SK-N-SH treated with all-trans-retinoic acid at 6 μM for 48 hours (cell line): Measurements from ENCODE around the gene FOXN4.

Experiments used
- ATAC-seq: fragments of 200-7000 bp; cut with Tn5 transposase; 3 replicates; pipeline ENCODE4 v1.9.1; 2020; ENCODE audit warnings: mild to moderate bottlenecking, moderate library complexity
- ARNTL ChIP-seq: fragments of 450-650 bp; formaldehyde crosslinking; IDR thresholded peaks from 2 replicates; pipeline ENCODE4 v1.5.0; 2020; ENCODE audit warnings: low read depth, mild to moderate bottlenecking, moderate library complexity, borderline replicate concordance
- BACH2 ChIP-seq: fragments of 250-450 bp; sonication (Bioruptor Pico); IDR thresholded peaks from 2 replicates; pipeline ENCODE4 v1.9.0; 2021; ENCODE audit warnings: mild to moderate bottlenecking, borderline replicate concordance
- CSDC2 ChIP-seq: fragments of 250-450 bp; sonication (Bioruptor Pico); IDR thresholded peaks from 2 replicates; pipeline ENCODE4 v1.5.0; 2020; ENCODE audit warnings: mild to moderate bottlenecking, moderate library complexity
- GLIS3 ChIP-seq: fragments of 250-450 bp; sonication (Bioruptor Pico); IDR thresholded peaks from 2 replicates; pipeline ENCODE4 v1.5.0; 2020; ENCODE audit warnings: mild to moderate bottlenecking, moderate library complexity
- ISL1 ChIP-seq: fragments of 250-450 bp; sonication (Bioruptor Pico); IDR thresholded peaks from 2 replicates; pipeline ENCODE4 v2.1.2; 2022; ENCODE audit warnings: mild to moderate bottlenecking, moderate library complexity
- OSR1 ChIP-seq: fragments of 250-450 bp; sonication (Bioruptor Pico); IDR thresholded peaks from 2 replicates; pipeline ENCODE4 v1.8.0; 2022; ENCODE audit warnings: moderate library complexity, mild to moderate bottlenecking, inconsistent platforms
- PPARA ChIP-seq: fragments of 250-450 bp; sonication (Bioruptor Pico); IDR thresholded peaks from 2 replicates; pipeline ENCODE4 v1.5.0; 2020; ENCODE audit warnings: mild to moderate bottlenecking, borderline replicate concordance
- RARB ChIP-seq: fragments of 250-450 bp; sonication (Bioruptor Pico); IDR thresholded peaks from 2 replicates; pipeline ENCODE4 v1.8.0; 2021; ENCODE audit warnings: mild to moderate bottlenecking, moderate library complexity
- SNAI2 ChIP-seq: fragments of 250-450 bp; sonication (Bioruptor Pico); IDR thresholded peaks from 2 replicates; pipeline ENCODE4 v1.5.0; 2020; ENCODE audit warnings: mild to moderate bottlenecking, moderate library complexity
- TCF4 ChIP-seq: fragments of 250-450 bp; sonication (Bioruptor Pico); IDR thresholded peaks from 2 replicates; pipeline ENCODE4 v1.8.0; 2021; ENCODE audit warnings: mild to moderate bottlenecking, moderate library complexity, borderline replicate concordance
- TOX ChIP-seq: fragments of 250-450 bp; sonication (Bioruptor Pico); IDR thresholded peaks from 2 replicates; pipeline ENCODE4 v1.8.0; 2021; ENCODE audit warnings: mild to moderate bottlenecking, moderate library complexity, borderline replicate concordance
- ZC3H10 ChIP-seq: fragments of 250-450 bp; sonication (Bioruptor Pico); IDR thresholded peaks from 2 replicates; pipeline ENCODE4 v1.5.1; 2021; ENCODE audit warnings: mild to moderate bottlenecking, moderate library complexity
- ZFP3 ChIP-seq: fragments of 250-450 bp; sonication (Bioruptor Pico); IDR thresholded peaks from 2 replicates; pipeline ENCODE4 v1.5.0; 2020; ENCODE audit warnings: mild to moderate bottlenecking, moderate library complexity
- ZFP30 ChIP-seq: fragments of 450-650 bp; formaldehyde crosslinking; IDR thresholded peaks from 2 replicates; pipeline ENCODE4 v1.5.0; 2022; ENCODE audit warnings: mild to moderate bottlenecking, moderate library complexity
- ZNF8 ChIP-seq: fragments of 450-650 bp; formaldehyde crosslinking; IDR thresholded peaks from 2 replicates; pipeline ENCODE4 v1.5.0; 2020; ENCODE audit warnings: mild to moderate bottlenecking, moderate library complexity
- TF ChIP-seq, protein P1 (sequence below): fragments of 250-450 bp; sonication (Bioruptor Pico); IDR thresholded peaks from 2 replicates; pipeline ENCODE4 v1.8.0; 2021; ENCODE audit warnings: low read depth, mild to moderate bottlenecking, moderate library complexity, borderline replicate concordance
- TF ChIP-seq, protein P2 (sequence below): fragments of 250-450 bp; sonication (Bioruptor Pico); IDR thresholded peaks from 2 replicates; pipeline ENCODE4 v1.5.1; 2020; ENCODE audit warnings: low read depth, mild to moderate bottlenecking, moderate library complexity
- TF ChIP-seq, protein P3 (sequence below): fragments of 250-450 bp; sonication (Bioruptor Pico); IDR thresholded peaks from 2 replicates; pipeline ENCODE4 v1.5.1; 2021; ENCODE audit warnings: mild to moderate bottlenecking, moderate library complexity
- TF ChIP-seq, protein P4 (sequence below): fragments of 250-450 bp; sonication (Bioruptor Pico); IDR thresholded peaks from 2 replicates; pipeline ENCODE4 v1.8.0; 2020; ENCODE audit warnings: mild to moderate bottlenecking, moderate library complexity, borderline replicate concordance

FOXN4 gene

DNA sequence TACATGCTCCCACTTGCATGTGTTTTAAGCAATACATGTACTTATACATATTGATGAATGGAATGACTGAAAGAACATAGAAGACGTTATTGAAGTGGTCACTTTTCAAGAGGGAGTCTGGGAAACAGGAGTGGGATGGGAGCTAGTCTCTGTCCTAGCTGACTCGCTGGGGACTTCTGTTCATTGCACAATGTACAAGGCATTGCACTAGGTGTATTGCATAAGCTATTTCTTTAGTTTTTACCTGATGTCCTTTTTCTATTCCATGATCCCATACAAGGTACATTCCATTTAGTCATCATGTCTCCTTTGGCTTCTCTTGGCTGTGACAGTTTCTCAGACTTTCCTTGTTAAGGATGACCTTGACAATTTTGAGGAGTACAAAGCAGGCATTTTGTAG, 34.6 kb upstream of the FOXN4 start (continued):
- TF ChIP-seq, protein P1, sequence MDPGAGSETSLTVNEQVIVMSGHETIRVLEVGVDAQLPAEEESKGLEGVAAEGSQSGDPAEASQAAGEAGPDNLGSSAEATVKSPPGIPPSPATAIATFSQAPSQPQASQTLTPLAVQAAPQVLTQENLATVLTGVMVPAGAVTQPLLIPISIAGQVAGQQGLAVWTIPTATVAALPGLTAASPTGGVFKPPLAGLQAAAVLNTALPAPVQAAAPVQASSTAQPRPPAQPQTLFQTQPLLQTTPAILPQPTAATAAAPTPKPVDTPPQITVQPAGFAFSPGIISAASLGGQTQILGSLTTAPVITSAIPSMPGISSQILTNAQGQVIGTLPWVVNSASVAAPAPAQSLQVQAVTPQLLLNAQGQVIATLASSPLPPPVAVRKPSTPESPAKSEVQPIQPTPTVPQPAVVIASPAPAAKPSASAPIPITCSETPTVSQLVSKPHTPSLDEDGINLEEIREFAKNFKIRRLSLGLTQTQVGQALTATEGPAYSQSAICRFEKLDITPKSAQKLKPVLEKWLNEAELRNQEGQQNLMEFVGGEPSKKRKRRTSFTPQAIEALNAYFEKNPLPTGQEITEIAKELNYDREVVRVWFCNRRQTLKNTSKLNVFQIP, result no peak
- no peak for TF ChIP-seq RARB (CRISPR knock-in tag)

DNA sequence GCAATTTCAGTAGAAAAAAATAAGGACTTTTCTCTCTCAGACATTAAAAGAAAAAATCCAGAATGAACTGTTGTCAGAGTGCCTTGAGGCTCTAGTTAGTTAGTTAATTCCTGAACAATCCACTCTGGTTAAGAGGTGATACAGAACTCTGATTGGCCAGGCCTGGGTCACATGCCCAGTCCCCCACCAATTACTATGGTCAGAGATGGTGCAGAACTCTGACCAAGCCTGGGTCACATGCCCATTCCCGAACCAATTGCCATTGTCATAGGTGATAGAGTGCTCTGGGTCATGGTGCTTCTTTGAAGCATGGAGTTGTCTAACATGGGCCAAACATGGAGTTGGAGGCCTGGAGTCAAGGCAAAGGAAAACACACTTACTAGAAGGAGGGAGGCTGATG, 27.5 kb upstream of the FOXN4 start:
- ATAC-seq, result no peak
- TF ChIP-seq CSDC2 (CRISPR knock-in tag) (no peak), ARNTL (CRISPR knock-in tag) (no peak), ZC3H10 (CRISPR knock-in tag) (no peak), GLIS3 (no peak), ZFP30 (CRISPR knock-in tag) (no peak), TOX (CRISPR knock-in tag) (no peak), ZNF8 (CRISPR knock-in tag) (no peak), SNAI2 (CRISPR knock-in tag) (no peak), OSR1 (CRISPR knock-in tag) (no peak), BACH2 (CRISPR knock-in tag) (no peak), ISL1 (CRISPR knock-in tag) (no peak), TCF4 (CRISPR knock-in tag) (no peak)
- TF ChIP-seq, protein P1, result no peak
- TF ChIP-seq, protein P2, sequence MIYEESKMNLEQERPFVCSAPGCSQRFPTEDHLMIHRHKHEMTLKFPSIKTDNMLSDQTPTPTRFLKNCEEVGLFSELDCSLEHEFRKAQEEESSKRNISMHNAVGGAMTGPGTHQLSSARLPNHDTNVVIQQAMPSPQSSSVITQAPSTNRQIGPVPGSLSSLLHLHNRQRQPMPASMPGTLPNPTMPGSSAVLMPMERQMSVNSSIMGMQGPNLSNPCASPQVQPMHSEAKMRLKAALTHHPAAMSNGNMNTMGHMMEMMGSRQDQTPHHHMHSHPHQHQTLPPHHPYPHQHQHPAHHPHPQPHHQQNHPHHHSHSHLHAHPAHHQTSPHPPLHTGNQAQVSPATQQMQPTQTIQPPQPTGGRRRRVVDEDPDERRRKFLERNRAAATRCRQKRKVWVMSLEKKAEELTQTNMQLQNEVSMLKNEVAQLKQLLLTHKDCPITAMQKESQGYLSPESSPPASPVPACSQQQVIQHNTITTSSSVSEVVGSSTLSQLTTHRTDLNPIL (CRISPR knock-in tag), result no peak
- TF ChIP-seq, protein P3, sequence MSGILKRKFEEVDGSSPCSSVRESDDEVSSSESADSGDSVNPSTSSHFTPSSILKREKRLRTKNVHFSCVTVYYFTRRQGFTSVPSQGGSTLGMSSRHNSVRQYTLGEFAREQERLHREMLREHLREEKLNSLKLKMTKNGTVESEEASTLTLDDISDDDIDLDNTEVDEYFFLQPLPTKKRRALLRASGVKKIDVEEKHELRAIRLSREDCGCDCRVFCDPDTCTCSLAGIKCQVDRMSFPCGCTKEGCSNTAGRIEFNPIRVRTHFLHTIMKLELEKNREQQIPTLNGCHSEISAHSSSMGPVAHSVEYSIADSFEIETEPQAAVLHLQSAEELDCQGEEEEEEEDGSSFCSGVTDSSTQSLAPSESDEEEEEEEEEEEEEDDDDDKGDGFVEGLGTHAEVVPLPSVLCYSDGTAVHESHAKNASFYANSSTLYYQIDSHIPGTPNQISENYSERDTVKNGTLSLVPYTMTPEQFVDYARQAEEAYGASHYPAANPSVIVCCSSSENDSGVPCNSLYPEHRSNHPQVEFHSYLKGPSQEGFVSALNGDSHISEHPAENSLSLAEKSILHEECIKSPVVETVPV (CRISPR knock-in tag), result no peak
- TF ChIP-seq, all 23 proteins: peak for 0

DNA sequence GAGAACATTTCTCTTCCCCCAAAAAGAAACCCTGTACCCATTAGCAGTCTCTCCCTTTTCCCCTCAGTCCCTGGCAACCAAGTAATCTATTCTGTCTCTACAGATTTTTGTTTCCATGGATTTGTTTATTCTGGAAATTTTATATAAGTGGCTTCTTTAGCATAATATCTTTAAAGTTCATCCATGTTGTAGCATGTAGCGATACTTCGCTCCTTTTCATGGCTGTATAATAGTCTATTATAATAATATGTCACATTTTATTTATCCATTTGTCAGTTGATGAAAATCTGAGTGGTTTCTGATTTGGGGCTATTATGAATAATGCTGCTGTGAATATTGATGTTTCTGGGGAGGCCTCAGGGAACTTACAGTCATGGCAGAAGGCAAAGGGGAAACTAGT, 25.8 kb upstream of the FOXN4 start:
- TF ChIP-seq BACH2 (CRISPR knock-in tag), result no peak
- no peak for TF ChIP-seq GLIS3
- no peak for TF ChIP-seq SNAI2 (CRISPR knock-in tag)
- no peak for TF ChIP-seq CSDC2 (CRISPR knock-in tag)
- TF ChIP-seq, protein P2 (CRISPR knock-in tag), result no peak
- no peak for TF ChIP-seq ZNF8 (CRISPR knock-in tag)
- TF ChIP-seq PPARA, result no peak
- no peak for TF ChIP-seq ZFP3 (CRISPR knock-in tag)
- no peak for TF ChIP-seq TOX (CRISPR knock-in tag)
- TF ChIP-seq TCF4 (CRISPR knock-in tag), result no peak
- TF ChIP-seq, protein P1, result no peak
- TF ChIP-seq, protein P4, sequence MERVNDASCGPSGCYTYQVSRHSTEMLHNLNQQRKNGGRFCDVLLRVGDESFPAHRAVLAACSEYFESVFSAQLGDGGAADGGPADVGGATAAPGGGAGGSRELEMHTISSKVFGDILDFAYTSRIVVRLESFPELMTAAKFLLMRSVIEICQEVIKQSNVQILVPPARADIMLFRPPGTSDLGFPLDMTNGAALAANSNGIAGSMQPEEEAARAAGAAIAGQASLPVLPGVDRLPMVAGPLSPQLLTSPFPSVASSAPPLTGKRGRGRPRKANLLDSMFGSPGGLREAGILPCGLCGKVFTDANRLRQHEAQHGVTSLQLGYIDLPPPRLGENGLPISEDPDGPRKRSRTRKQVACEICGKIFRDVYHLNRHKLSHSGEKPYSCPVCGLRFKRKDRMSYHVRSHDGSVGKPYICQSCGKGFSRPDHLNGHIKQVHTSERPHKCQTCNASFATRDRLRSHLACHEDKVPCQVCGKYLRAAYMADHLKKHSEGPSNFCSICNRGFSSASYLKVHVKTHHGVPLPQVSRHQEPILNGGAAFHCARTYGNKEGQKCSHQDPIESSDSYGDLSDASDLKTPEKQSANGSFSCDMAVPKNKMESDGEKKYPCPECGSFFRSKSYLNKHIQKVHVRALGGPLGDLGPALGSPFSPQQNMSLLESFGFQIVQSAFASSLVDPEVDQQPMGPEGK, result no peak
- ATAC-seq, result no peak
